GM19025 (cell line): ENCODE data around the gene SIGLEC8.
"Not testable (repeated sequence)": the region's sequence is repeated elsewhere in the genome, so short reads cannot be mapped to it uniquely, and the experiment has no call there.

Experiments used
- ATAC-seq: cut with Tn5 transposase; IDR thresholded peaks from one replicate; pipeline ENCODE4 v1.9.1; 2021; ENCODE audit warnings: mild to moderate bottlenecking, low read depth, moderate library complexity; ENCODE audit not compliant: unreplicated experiment

SIGLEC8 gene

DNA sequence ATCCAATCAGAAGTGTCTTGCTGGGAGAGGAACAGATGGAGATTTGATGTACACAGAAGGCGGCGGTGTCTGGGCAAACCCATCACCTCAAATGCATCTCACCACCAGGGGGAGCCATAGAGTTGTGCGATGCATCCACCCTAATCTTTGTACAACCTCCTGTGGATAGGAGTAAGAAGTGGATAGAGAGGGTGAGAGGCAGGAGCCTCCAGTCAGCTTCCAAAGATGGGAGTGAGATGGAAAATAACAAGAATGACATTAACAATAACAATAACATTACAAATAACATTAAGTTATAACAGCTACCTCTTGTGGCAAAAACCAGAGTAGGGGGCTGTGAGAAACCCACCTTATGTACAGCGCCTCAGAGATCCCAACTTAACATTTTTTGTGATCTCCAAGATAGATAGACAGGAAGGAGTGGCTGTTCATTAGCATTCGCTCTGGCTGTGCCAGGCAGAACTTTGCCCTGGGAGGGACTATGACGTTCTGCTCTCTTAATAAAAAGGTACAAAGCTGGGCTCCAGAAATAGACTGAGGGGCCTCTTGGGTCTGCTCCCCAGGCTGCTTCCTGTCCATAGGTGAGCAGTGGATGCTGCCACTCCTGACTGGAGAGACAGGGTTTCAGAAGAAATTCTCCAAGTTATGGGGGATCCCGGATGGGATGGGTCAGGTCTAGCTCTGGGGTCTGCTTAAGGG, 14.9 kb upstream of the SIGLEC8 start:
- ATAC-seq = no peak

DNA sequence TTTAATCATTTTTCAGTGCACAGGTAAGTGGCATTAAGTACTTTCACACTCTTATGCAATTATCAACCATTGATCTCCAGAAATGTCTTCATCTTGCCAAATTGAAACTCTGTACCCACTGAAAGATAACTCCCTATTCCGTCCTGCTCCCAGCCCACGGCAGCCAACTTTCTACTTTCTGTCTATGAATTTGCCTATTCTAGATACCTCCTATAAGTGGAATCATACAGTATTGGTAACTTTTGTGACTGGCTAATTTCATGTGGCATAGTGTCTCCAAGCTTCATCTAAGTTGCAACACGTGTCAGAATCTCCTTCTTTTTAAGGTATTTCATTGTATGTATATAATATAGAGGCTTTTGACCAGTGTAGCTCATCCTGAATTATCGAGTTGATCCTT, 14.4 kb upstream of the SIGLEC8 start:
- no peak for ATAC-seq

DNA sequence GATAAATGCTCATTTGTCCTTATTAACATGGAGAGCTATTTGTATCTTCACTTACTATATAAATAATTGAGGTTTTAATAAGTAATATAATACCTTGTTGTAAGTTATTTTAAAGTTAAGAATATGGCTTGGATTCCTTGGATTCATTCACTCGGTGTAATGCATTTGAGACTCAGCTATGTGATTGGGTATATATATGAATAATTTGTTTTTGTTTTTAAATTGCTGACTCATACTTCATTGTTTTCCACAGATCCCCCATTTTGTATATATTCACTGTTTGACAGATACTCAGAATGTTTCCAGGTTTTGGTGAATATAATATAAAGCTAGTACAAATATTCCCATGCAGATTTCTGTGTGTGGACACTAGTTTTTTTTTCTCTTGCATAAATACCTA, 13.3 kb upstream of the SIGLEC8 start:
- no peak for ATAC-seq

DNA sequence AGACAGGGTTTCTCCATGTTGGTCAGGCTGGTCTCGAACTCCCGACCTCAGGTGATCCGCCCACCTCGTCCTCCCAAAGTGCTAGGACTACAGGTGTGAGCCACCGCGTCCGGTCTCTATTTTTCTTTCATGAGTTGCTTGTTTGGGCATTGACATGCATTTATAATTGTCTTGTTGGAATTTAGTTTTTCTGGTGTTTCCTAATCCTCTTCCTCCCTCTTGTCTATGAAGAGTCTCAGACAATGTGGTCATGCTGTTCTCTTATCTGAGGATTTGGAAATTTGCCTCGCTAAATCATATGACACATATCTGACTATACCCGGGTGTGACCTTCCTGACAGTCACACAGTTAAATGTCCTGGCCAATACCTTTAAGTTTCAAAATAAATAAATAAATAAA, 12.7 kb upstream of the SIGLEC8 start:
- ATAC-seq = no peak

DNA sequence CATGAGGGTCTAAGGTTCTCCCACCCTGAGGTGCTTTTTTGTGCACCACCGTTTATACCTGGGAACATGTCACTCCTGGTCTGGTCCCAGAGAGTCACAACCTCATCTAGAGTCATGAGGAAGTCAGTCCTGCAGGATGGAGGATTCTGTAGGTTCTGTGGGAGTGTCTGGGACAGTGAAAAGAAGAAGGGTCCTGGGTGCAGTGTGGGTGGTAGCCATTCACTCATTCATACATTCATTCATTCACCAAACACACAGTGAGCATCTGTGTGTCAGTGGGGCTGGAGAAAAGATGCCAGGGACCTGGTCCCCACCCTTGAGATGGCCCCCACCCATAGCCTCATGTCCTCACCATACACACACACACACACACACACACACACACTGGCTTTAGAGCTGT, 11.4 kb upstream of the SIGLEC8 start:
- no peak for ATAC-seq

DNA sequence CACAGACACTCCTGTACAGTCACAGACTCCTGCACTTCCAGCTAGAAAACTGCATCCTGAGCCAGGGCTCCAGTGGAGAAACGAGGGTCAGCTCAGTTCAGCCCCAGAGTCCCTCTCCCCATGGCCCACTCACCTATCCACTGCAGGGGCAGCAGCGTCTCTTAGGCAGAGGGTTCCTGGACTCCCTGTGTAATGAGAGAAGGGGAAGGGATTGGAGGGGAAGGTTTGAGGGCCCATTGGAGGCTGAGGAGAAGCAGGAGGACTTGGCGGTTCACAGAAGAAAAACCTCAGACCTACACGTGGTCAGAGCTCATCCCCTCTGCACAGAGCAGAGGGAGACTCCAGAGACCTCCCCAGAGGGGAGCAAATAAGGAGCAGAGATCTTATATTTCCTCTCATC, 10.9 kb upstream of the SIGLEC8 start:
- no peak for ATAC-seq

DNA sequence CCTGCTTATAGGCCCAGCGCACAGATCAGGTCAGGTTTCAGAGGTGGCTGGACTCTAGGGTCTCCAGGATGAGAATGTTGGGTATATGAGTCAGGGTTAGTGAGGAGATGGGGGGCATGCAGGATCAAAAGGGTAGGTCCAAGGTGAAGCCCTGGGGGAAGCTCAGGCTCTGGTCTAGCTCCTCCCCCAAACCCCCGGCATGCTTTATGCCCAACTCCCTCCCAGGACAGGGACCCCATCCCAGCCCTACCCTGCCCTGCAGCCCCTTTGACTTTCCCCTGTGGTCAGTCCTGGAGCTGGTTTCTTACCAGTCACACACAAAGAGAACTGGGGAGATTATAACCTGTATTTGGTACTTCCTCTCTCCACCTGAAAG, 10.3 kb upstream of the SIGLEC8 start:
- ATAC-seq = no peak

DNA sequence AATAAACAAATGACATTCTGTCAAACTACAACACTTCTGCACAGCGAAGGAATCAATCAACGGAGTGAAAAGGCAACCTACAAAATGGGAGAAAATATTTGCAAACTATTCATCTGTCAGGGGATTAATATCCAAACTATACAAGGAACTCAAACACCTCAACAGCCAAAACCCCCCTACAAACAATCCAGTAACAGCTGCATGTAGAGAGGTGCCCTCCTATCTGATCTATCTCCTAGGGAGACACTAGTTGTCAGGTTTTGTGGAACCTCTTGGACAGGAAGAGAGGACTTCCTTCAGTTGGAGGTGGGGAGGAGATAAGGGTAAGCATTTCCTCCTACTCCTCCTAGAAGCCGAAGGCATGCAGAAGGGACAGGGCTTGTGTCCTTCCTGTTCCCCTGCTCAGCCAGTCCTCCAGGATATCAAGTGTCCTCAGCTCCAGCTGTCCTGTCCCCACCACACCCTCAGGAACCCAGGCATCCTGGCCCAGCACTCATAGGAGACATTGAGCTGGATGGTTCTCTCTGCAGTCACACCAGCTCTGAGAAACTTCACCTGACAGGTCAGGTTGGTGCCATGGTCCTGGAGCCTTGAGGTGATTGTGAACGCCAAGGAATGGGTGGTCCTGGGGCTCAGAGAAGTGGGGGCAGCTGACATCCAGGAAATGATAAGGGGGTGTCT, 9.8 kb upstream of the SIGLEC8 start:
- ATAC-seq = no peak

DNA sequence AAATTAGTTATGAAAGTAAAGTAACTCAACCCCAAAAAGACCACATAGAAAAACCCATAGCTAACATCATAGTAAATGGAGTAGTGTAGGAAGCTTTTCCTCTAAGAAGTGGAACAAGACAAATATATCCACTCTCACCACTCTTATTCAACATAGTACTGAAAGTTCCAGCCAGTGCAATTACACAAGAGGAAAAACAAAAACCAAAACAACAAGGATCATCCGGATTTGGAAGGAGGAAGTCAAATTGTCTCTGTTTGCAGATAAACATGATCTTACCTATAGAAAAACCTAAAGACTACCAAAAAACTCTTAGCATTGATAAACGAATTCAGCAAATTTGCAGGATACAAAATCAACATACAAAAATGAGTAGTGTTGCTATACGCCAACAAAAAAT, 8.5 kb upstream of the SIGLEC8 start:
- ATAC-seq = no peak

DNA sequence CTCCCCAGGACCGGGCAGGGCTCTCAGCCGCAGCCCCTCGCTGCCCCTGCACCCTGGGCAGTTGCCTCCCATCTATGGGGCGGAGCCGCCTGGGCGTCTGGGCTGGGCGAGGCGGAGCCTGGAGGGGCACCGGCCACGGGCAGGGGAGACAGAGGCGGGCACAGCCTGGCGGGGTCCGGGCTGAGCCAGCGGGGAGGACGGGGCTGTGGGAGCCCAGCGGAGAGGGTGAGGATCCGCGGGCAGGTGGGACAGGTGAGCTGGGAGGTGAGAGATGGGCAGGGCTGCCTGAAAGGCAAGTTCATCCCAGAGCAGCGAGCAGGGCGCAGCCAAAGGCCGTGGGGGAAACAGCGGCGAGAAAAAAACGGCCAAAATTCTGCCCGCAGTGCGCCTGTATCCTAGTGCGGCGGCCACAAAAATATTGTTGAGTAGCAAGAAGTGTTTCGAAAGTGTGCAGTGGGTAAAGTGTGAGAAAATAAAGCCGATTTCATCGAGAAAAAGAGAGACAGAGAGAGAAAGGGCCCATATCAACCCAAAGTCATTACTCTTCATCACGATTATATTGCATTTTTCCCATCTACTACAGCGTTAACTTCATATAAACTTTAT, 5.8 kb upstream of the SIGLEC8 start:
- ATAC-seq = not testable (repeated sequence)

DNA sequence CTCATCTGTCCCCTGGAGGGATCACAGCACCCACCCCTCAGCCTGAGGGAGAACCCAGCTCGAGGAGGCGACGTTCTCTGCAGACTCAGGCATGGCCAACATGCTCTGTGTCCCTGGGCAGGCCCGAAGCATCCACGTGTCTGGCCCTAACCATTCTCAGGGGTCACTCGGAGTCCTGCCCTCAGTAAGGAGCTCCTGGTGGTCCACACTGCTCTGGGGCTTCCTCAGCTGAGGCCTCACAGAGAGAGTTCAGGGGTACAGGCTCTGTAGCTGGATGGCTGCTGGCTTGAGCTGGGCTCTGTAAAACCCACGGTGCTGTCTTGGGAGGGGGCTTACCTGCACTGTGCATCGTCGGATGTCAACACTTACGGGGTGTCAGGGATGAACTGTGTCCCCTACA, 4.4 kb upstream of the SIGLEC8 start:
- no peak for ATAC-seq

DNA sequence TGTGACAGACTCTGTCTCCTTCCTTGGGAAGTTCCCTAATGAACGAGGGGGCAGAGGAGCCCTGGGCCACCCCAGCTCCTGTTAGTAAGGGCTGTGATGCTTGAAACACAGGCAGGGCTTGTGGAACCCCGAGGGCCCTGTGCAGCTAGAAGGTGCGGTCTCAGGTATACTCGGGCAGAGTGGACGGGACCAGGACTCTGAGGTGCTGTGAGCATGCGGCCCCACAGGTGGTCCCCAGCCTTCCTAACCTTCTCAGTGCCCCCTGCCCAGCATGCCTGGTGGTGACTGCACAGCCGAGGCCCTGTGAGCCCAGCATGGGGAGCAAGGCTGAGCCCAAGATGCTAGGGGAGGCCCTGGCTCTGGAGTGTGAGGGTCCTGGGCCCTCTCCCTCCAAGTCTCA, 4.0 kb upstream of the SIGLEC8 start:
- no peak for ATAC-seq

DNA sequence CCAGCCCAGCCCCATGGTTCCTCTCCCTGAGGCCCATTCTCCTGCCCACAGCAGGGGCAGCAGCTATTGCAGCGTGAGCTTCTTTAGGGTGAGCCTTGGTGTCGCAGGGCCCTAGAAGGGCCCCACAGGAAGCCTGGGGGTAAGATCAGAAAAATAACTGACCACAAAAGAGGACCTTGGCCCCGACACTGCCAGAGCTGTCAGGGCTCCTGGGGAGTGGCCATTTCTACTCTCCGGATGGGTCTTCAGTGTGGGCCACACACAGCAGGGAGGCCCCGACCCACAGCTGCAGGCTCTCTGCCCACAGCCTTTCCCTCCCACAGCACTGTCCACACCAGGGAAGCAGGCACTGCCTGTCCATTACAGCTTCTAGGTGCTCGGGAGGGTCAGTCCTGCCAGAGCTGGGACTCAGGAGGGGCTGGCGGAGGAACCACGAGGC, 3.5 kb upstream of the SIGLEC8 start:
- ATAC-seq = no peak

DNA sequence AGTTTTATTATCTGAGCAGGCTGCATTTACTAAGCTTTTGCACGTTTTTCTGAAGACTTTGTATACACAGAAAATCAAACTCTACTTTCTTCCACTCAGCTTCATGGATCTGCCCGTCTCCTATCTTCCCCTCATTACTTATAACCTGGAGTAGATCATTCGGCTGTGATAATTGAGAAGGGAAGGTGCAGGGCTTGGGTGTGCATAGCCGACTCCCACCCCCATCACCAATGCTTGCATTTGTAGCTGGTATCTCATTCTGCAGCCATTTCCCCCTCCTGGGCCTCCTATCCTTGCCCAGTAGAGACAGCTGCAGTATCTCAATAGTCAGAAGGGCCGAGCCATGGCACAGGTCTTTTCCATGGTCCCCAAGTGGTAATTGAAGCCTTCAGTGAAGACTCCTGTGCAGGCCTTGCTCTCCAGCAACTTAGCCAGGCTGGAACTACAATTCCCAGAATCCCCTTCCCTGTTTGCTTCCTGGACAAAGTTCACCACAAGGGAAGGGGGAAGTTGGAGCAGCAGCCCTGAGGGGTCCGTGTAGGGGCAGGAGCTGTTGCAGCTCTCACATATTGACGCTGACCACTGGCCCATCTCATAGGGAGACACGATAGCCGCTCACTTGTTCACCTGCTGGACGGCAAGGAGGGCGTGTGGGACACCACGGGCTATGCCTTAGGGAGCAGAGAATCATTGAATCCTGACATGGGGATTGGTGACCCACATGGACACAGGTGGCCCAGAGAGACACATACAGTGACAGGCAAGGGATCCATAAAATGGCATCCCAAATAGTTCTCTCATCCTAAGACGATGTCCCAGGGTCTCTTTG, 2.1 kb upstream of the SIGLEC8 start:
- ATAC-seq = no peak

DNA sequence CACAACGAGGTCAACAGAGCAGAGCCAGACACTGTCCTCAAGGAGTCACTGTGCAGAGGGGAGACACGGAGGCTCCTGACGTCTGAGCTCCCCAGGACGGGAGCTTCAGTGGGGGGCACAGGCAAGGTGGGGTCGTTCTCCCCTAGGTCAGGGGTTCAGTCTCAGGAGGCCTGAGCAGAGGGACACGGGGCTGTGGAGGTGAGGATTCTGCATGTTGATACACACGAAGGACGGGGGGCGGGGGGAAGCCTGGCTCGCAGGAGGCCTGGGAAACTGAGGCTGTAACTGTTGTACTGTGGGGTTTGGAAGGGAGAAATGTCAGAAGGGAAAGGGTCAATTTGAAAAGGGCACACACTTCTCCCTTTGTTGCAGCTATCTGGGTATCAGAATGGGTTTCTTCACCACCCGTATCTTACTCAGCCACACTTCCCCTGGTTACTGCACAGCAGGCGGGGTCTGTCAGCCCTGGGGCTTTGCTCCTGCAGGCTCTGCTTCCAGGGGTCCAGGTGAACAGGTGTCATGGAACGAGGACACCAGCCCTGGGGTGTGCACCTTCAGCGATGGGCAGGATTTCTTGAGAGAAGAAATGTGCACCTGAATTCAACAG, 748 bp upstream of the SIGLEC8 start:
- no peak for ATAC-seq

DNA sequence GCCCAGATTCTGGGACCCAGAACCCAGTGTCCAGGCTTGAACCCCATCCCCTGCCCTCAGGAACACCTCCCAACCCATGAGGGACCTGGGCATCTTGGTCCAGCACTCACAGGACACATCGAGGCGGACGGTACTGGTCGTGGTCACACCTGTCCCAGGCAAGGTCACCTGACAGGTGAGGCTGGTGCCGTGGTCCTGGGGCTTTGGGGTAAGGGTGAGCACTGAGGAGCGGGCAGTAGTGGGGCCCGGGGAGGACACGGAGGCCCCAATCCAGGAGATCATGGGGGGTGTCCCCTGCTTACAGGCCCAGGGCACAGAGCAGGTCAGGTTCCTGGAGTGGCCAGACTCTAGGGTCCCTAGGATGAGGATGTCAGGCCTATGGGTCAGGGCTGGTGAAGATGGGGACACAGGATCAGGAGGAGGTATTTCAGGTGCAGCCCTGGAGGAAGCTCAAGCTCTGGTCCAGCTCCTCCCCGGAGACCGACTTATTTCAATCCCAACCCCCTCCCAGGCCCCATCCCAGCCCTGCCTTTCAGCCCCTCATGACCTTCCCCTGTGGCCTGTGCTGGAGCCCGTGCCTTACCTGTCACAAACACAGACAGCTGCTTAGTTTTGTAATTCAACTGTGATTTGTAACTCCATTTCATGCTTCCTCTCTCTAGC, 772 bp downstream of the SIGLEC8 start:
- ATAC-seq = no peak

DNA sequence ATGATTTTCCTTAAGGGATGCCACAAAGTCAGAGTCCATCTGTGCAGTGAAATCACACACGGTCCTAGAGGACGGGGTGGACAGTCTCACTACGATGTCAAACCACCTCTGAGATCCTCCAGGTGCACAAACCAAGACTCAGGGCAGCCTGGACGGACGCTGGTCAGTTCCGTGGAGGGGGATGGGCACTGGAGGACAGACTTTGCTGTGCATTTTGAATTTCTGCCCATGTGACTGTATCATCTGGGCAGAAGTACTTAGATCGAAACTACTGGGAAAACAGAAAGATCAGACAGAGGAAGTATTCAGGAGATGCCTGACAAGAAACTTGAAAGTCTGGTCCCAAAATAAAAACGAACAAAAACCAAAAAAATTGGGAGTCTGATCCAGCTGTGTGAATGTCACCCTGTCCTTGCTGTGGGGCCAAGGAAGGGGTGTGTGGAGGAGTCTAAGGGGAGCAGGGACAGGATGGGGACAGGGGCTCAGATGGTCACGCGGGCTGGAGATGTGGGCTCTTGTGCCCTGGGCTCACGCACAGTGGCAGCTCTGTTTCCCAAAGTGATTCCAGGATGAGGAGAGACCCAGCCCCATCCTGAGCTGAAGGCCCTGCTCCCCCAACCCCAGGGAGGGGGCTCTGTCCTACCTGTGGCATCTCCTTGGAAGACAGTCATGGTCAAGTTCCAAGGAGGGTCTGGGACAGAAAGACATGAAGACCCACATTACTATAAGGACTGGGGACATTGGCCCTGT, 1.5 kb downstream of the SIGLEC8 start:
- no peak for ATAC-seq

DNA sequence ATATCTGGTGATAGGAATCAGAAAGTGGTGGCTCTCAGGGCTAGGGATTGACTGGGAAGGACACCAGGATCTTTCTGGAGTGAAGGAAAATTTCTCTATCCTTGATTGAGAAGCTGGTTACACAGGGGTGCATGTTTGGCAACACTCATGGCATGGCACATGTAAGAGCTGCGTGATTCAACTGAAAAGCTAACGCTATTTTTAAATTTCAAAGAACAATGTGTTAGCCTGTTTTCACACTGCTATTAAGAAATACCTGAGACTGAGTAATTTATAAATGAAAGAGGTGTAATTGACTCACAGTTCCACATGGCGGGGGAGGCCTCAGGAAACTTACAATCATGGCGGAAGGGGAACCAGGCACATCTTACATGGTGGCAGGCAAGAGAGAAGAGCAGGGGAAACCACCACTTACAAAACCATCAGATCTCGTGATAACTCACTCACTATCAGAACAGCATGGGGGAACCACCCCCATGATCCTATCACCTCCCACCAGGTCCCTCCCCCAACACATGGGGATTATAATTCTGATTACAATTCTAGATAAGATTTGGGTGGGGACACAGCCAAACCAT, 7.4 kb downstream of the SIGLEC8 start:
- ATAC-seq = no peak

DNA sequence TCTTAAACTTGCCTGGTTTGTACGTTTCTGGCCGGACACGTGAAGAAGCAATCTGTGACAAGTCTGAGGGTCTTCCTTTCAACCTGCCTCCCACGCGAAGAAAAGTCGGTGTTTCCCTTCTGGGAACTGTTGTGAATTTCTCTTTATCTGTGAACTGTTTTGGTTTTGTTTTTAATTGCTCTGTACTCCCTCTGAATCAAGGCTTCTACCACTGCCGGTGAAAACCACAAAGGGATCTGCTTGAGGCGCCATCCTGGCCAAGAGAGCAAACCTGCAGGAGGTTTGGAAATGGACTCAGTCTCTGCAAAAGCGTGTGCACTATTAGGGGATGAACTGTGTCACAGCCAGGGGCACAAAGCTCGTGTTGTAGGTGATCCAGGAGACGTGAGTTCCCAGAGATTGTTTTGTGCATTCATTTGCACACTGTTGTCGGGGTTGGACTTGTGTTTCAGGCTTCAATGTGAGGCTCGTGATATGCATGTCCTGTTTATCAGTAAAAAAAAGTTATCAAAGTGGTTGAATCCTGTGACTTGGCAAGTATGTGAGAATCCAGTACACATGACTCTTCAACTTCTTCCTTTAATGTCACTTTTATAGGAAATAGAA, 9.7 kb downstream of the SIGLEC8 start:
- ATAC-seq = no peak
